Spleen (tissue), 7 donors: ENCODE results near the gene RNF150.

Experiments used
- CTCF ChIP-seq, 11 experiments: fragments of 200-600 bp in 7 of 11; fragments of 450-650 bp in 4 of 11; sonication (generic) in 4 of 11; IDR thresholded peaks in 8 of 11; conservative IDR thresholded peaks in 3 of 11; 1 replicate in 7 of 11; 2 replicates in 4 of 11; pipeline versions ENCODE4 v1.4.0 to v1.8.0; 2016 to 2021; ENCODE audit warnings: antibody characterized with exemption in 11 of 11, inconsistent platforms in 4 of 11, mild to moderate bottlenecking in 1 of 11
- POLR2AphosphoS5 ChIP-seq, 3 donors: sonication (generic); formaldehyde crosslinking; IDR thresholded peaks; one replicate each; pipeline ENCODE4 v1.5.1; 2017; ENCODE audit warnings: antibody characterized with exemption in 3 of 3
- donor health status: DM: no; HTN: no; CAD: no; lungs with moderate emphysema.
- donor health status: DM: no; HTN: no; CAD: no.
- donor health status: DM: no; HTN: no; CAD: no.

- TF ChIP-seq POLR2AphosphoS5 (IDR thresholded peaks at IDR 0.05): no peak
- no peak for TF ChIP-seq CTCF (IDR thresholded peaks at IDR 0.05 in 8 of 11, conservative IDR thresholded peaks at IDR 0.05 in 3 of 11)
Measured at GRCh38 chr4:140875746-140876452, 257.4 kb downstream of the RNF150 start.
